ENCODE data around the gene RPS6KA1.

DNA sequence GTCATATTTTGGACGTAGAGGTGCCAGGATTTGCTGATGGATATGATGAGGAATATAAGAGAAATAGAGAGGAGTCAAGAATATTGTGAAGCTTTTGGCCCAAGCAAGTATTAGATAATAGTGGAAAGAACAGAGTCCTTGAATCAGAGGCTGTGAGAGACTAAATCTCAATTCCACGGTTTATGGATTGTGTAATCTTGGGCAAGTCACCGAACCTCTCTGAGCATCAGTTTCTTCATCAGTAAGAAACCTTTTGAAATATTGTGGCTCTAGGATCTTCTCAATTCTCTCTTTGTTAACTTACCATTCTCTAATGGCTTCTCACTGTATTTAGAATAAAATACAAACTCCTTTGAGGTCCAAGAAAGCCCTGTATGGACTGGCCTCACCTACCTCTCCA, 77.6 kb downstream of the RPS6KA1 start:
- TF ChIP-seq, protein P1, sequence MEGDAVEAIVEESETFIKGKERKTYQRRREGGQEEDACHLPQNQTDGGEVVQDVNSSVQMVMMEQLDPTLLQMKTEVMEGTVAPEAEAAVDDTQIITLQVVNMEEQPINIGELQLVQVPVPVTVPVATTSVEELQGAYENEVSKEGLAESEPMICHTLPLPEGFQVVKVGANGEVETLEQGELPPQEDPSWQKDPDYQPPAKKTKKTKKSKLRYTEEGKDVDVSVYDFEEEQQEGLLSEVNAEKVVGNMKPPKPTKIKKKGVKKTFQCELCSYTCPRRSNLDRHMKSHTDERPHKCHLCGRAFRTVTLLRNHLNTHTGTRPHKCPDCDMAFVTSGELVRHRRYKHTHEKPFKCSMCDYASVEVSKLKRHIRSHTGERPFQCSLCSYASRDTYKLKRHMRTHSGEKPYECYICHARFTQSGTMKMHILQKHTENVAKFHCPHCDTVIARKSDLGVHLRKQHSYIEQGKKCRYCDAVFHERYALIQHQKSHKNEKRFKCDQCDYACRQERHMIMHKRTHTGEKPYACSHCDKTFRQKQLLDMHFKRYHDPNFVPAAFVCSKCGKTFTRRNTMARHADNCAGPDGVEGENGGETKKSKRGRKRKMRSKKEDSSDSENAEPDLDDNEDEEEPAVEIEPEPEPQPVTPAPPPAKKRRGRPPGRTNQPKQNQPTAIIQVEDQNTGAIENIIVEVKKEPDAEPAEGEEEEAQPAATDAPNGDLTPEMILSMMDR (IDR thresholded peaks at IDR 0.05), result no peak
- no peak for TF ChIP-seq POLR2A (IDR thresholded peaks at IDR 0.05)
- no peak for TF ChIP-seq EP300 (IDR thresholded peaks at IDR 0.05)
- TF ChIP-seq POLR2AphosphoS5 (IDR thresholded peaks at IDR 0.05), result no peak
